ENCODE data around the gene AGMO. TPM values are rescaled to one million over a fixed set of nuclear protein-coding genes. Genes with fewer than 3 reads are reported as not detected.

AGMO gene
- total RNA-seq, 4 donors from 2014 or later = 0.17 to 0.83 (median 0.45) TPM; not detected in 1

DNA sequence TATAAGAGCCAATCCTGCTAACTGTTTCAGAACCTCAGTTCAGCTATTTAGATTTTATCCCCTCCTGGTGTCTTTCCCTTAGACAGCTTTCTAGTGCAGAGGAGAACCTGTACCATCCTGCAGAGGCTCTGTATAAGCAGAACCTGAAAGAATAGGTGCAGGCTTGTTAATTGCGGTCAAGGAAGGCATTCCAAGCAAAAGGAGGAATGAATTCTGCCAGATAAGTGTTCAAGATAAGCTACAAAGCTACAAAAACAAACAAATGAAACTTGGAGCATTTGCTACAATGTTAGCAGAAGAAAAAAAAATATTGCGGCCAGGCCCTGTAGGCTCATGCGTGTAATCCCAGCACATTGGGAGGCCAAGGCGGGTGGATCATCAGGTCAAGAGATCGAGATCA is 32.6 kb upstream of the AGMO start:
- TF ChIP-seq POLR2AphosphoS5 (IDR thresholded peaks at IDR 0.05) = no peak
- no peak for TF ChIP-seq EP300 (IDR thresholded peaks at IDR 0.05)
- TF ChIP-seq POLR2A (IDR thresholded peaks at IDR 0.05; ENCODE audit: low read depth) = no peak
- TF ChIP-seq, protein P1, sequence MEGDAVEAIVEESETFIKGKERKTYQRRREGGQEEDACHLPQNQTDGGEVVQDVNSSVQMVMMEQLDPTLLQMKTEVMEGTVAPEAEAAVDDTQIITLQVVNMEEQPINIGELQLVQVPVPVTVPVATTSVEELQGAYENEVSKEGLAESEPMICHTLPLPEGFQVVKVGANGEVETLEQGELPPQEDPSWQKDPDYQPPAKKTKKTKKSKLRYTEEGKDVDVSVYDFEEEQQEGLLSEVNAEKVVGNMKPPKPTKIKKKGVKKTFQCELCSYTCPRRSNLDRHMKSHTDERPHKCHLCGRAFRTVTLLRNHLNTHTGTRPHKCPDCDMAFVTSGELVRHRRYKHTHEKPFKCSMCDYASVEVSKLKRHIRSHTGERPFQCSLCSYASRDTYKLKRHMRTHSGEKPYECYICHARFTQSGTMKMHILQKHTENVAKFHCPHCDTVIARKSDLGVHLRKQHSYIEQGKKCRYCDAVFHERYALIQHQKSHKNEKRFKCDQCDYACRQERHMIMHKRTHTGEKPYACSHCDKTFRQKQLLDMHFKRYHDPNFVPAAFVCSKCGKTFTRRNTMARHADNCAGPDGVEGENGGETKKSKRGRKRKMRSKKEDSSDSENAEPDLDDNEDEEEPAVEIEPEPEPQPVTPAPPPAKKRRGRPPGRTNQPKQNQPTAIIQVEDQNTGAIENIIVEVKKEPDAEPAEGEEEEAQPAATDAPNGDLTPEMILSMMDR (IDR thresholded peaks at IDR 0.05) = no peak
- Histone ChIP-seq H3K36me3 (no peaks in the 10 kb centered on the region), H3K27ac (replicated peaks in 1 of 4) (no peak overlapping the region), H3K9me3 (no peaks in the 10 kb centered on the region), H3K27me3 (no peaks in the 10 kb centered on the region), H3K4me3 (no peak overlapping the region), H3K4me1 (no peaks in the 10 kb centered on the region)
- 75% methylated on average over 5 of the region's 5 CpGs for WGBS
- intact Hi-C loops (cut with DNase I) = no loop called here
- DNase-seq (ENCODE audit: extremely low spot score) = no peak

DNA sequence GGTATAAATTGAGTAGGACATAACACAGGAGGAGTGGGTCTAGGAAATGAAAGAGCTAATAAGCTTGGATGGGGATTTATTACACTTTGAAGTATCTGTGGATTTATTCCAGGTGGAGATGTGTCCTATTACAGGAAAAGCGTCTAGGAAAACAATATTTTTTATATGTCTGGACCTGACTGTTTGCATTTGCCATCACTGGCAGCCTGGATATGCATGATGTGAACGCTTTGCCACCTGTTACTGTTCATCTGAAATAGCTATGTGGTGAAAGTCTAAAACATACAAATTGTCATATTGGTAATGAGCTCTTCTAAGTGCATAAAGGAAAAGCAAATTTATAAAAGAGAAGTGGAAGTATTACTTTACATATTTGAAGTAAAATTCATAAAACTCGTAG is 31.6 kb upstream of the AGMO start:
- intact Hi-C loops (cut with DNase I) = no loop called here
- no peak for DNase-seq (ENCODE audit: extremely low spot score)
- 89% methylated on average over 3 of the region's 3 CpGs for WGBS

DNA sequence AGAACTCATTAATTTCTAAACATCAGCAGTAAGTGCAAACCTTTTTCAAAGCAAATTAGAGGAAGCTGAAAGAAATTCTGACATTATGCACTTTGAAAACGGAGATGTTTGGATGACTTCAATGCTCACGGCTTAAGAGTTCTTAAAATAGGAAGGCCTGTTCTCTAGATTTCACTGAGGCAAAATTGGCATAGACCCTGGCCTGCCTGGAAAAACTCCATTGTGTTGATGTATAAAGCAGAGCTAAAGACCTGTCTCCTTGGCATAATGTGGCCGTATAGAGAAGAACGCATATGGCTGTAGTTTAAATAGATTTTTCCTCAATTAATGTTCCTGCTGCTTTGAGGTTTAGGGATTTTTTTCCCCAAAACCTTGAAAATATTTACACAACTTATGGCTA is 24.5 kb upstream of the AGMO start:
- intact Hi-C loops (cut with DNase I) = no loop called here
- H3K9me3 ChIP-seq = peaks cover 0 to 9% (median 2%) of the 10 kb centered on the region in 4 donors
- 34% methylated on average over 4 of the region's 4 CpGs for WGBS
- DNase-seq (ENCODE audit: extremely low spot score) = no peak
- H3K4me1 ChIP-seq = peaks cover 0 to 11% (median 6%) of the 10 kb centered on the region in 4 donors
- no peaks in the 10 kb centered on the region for H3K27me3 ChIP-seq
- no peaks in the 10 kb centered on the region for H3K36me3 ChIP-seq
- TF ChIP-seq POLR2A (IDR thresholded peaks at IDR 0.05; ENCODE audit: low read depth) = no peak
- no peak for TF ChIP-seq POLR2AphosphoS5 (IDR thresholded peaks at IDR 0.05)
- no peak for TF ChIP-seq EP300 (IDR thresholded peaks at IDR 0.05)
- TF ChIP-seq, protein P1 (IDR thresholded peaks at IDR 0.05) = no peak
- no peak overlapping the region for H3K4me3 ChIP-seq
- H3K27ac ChIP-seq (replicated peaks in 1 of 4) = no peak overlapping the region

More for the DNA sequence above, 31.6 kb upstream of the AGMO start:
- TF ChIP-seq EP300 (IDR thresholded peaks at IDR 0.05) (no peak), POLR2AphosphoS5 (IDR thresholded peaks at IDR 0.05) (no peak), POLR2A (IDR thresholded peaks at IDR 0.05; ENCODE audit: low read depth) (no peak)
- TF ChIP-seq, protein P1 (IDR thresholded peaks at IDR 0.05) = no peak
- H3K4me1 ChIP-seq = no peaks in the 10 kb centered on the region
- H3K4me3 ChIP-seq = no peak overlapping the region
- no peaks in the 10 kb centered on the region for H3K36me3 ChIP-seq
- H3K27me3 ChIP-seq = no peaks in the 10 kb centered on the region
- no peak overlapping the region for H3K27ac ChIP-seq (replicated peaks in 1 of 4)
- no peaks in the 10 kb centered on the region for H3K9me3 ChIP-seq

DNA sequence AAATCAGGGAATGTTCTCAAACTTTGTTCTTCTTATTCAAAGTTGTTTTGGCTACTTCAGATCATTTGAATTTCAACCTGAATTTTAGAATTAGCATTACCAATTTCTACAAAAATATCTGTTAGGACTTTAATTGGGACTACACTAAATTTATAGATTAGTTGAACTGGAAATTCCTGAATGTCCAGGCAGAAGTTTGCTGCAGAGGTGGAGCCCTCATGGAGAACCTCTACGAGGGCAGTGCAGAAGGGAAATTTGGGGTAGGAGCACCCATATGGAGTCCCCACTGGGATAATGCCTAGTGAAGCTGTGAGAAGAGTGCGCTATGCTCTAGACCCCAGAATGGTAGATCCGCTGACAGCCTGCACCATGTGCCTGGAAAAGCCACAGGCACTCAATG is 22.8 kb upstream of the AGMO start:
- H3K9me3 ChIP-seq = peaks cover 0 to 9% (median 2%) of the 10 kb centered on the region in 4 donors
- H3K36me3 ChIP-seq = no peaks in the 10 kb centered on the region
- no peak for TF ChIP-seq POLR2A (IDR thresholded peaks at IDR 0.05; ENCODE audit: low read depth)
- TF ChIP-seq, protein P1 (IDR thresholded peaks at IDR 0.05) = no peak
- no peak for TF ChIP-seq POLR2AphosphoS5 (IDR thresholded peaks at IDR 0.05)
- intact Hi-C loops (cut with DNase I) = no loop called here
- DNase-seq (ENCODE audit: extremely low spot score) = no peak
- WGBS = 89% methylated on average over 3 of the region's 3 CpGs
- no peak overlapping the region for H3K4me3 ChIP-seq
- no peak overlapping the region for H3K27ac ChIP-seq (replicated peaks in 1 of 4)
- no peaks in the 10 kb centered on the region for H3K27me3 ChIP-seq
- peaks cover 0 to 16% (median 7%) of the 10 kb centered on the region in 4 donors for H3K4me1 ChIP-seq

DNA sequence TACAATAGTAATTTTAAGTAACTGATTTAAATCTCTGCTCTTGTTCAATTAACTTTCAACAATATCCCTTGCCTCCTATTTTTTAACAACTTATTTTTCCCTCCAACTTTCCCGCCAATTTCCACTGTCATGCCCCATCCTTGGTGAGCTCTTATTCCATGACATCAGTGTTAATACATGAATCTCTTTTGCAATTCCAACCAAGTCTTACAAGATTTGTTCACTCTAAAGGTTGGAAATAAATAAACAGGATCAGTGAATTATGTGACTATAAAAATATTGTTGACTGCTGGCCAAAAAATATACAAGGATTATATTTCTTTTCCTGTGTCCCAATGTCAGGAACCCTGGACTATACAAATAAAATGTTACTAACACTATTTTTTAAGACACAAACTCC is 21.0 kb upstream of the AGMO start:
- Histone ChIP-seq H3K4me3 (no peak overlapping the region), H3K4me1 (peaks cover 0 to 16% (median 7%) of the 10 kb centered on the region in 4 donors), H3K27me3 (no peaks in the 10 kb centered on the region), H3K9me3 (peaks cover 0 to 9% (median 2%) of the 10 kb centered on the region in 4 donors), H3K36me3 (no peaks in the 10 kb centered on the region), H3K27ac (replicated peaks in 1 of 4) (no peak overlapping the region)
- intact Hi-C loops (cut with DNase I) = no loop called here
- DNase-seq (ENCODE audit: extremely low spot score) = no peak
- WGBS = 81% methylated on average over 1 of the region's 1 CpG
- no peak for TF ChIP-seq EP300 (IDR thresholded peaks at IDR 0.05)
- TF ChIP-seq POLR2A (IDR thresholded peaks at IDR 0.05; ENCODE audit: low read depth) = no peak
- TF ChIP-seq POLR2AphosphoS5 (IDR thresholded peaks at IDR 0.05) = no peak
- TF ChIP-seq, protein P1 (IDR thresholded peaks at IDR 0.05) = no peak
